Fibroblast of skin of left biceps (primary cell): Measurements from ENCODE around the gene MOCS3.

Experiments
- DNase-seq, 2 experiments: peaks; one replicate each; pipeline ENCODE4 v3.0.0-alpha.2; 2013; ENCODE audit warnings: low read depth in 2 of 2

MOCS3 gene

GRCh38 chr20:51010043-51010365 lies 51.4 kb downstream of the MOCS3 start:
- no peak for DNase-seq

- no peak for DNase-seq
These were observed 52.3 kb downstream of the MOCS3 start for GRCh38 chr20:51010932-51011331.

- DNase-seq: no peak
These were observed 52.9 kb downstream of the MOCS3 start for GRCh38 chr20:51011479-51011878.

GRCh38 chr20:51012357-51012756 lies 53.7 kb downstream of the MOCS3 start:
- DNase-seq: no peak
